ENCODE measurements around the gene IL17C. TPM values are rescaled to one million over a fixed set of nuclear protein-coding genes. Genes with fewer than 3 reads are reported as not detected.

The IL17C gene
- total RNA-seq, 4 donors from 2014 or later: 2.4 TPM; not detected in 3

GRCh38 chr16:88681709-88682451, 43.5 kb downstream of the IL17C start:
- peak; percentile 80 for DNase-seq
- peak overlapping the region in 1 of 4 donors; percentile 26 for H3K4me3 ChIP-seq
- intact Hi-C loops (cut with DNase I): no loop called here
- peaks cover 18 to 44% (median 26%) of the 10 kb centered on the region in 3 donors for H3K4me1 ChIP-seq
- WGBS, 2 donors: 14 to 36% methylated on average over 9 to 12 of the region's 21 CpGs
- peak overlapping the region in 3 of 4 donors; percentile 33 to 81 (median 77) for H3K27ac ChIP-seq
- TF ChIP-seq CTCF (IDR thresholded peaks at IDR 0.05): no peak
- TF ChIP-seq POLR2A (IDR thresholded peaks at IDR 0.05): peak in 1 of 4 donors; percentile 46
- H3K27me3 ChIP-seq: peaks cover 7 to 96% (median 10%) of the 10 kb centered on the region in 4 donors
- H3K36me3 ChIP-seq: no peaks in the 10 kb centered on the region
- no peaks in the 10 kb centered on the region for H3K9me3 ChIP-seq

- peaks cover 18 to 53% (median 28%) of the 10 kb centered on the region in 3 donors for H3K4me1 ChIP-seq
- H3K36me3 ChIP-seq: no peaks in the 10 kb centered on the region
- peaks cover 7 to 96% (median 13%) of the 10 kb centered on the region in 4 donors for H3K27me3 ChIP-seq
- no peak for DNase-seq
- H3K9me3 ChIP-seq: no peaks in the 10 kb centered on the region
- peak overlapping the region in 1 of 4 donors; percentile 68 for H3K4me3 ChIP-seq
- no peak overlapping the region for H3K27ac ChIP-seq
- WGBS, 2 donors: 76 to 83% methylated on average over 2 to 3 of the region's 15 CpGs
- TF ChIP-seq CTCF (IDR thresholded peaks at IDR 0.05): no peak
- TF ChIP-seq POLR2A (IDR thresholded peaks at IDR 0.05): no peak
- intact Hi-C loops (cut with DNase I): no loop called here
These were observed 46.3 kb downstream of the IL17C start for GRCh38 chr16:88684569-88685155.

GRCh38 chr16:88685156-88686061, 47.0 kb downstream of the IL17C start:
- no peaks in the 10 kb centered on the region for H3K36me3 ChIP-seq
- 5 to 13% methylated on average over 9 to 21 of the region's 33 CpGs for WGBS, 2 donors
- DNase-seq: no peak
- intact Hi-C loops (cut with DNase I): no loop called here
- no peaks in the 10 kb centered on the region for H3K9me3 ChIP-seq
- H3K27ac ChIP-seq: peak overlapping the region; percentile 22 to 69 (median 36)
- H3K27me3 ChIP-seq: peaks cover 7 to 98% (median 13%) of the 10 kb centered on the region in 4 donors
- H3K4me3 ChIP-seq: peak overlapping the region; percentile 44 to 68 (median 58)
- peaks cover 18 to 53% (median 28%) of the 10 kb centered on the region in 3 donors for H3K4me1 ChIP-seq
- no peak for TF ChIP-seq POLR2A (IDR thresholded peaks at IDR 0.05)
- peak in 5 of 6 experiments; percentile 38 to 61 (median 43) for TF ChIP-seq CTCF (IDR thresholded peaks at IDR 0.05)

GRCh38 chr16:88686062-88686438, 47.7 kb downstream of the IL17C start:
- WGBS, 2 donors: no CpG with 5 or more reads among the region's 25 CpGs
- Histone ChIP-seq H3K27me3 (peaks cover 7 to 98% (median 13%) of the 10 kb centered on the region in 4 donors), H3K27ac (peak overlapping the region in 3 of 4 donors; percentile 42 to 69 (median 49)), H3K4me3 (peak overlapping the region; percentile 44 to 68 (median 58)), H3K9me3 (no peaks in the 10 kb centered on the region), H3K4me1 (peaks cover 18 to 50% (median 28%) of the 10 kb centered on the region in 3 donors), H3K36me3 (no peaks in the 10 kb centered on the region)
- intact Hi-C loops (cut with DNase I): no loop called here
- peak in 1 of 4 donors; percentile 35 for TF ChIP-seq POLR2A (IDR thresholded peaks at IDR 0.05)
- no peak for TF ChIP-seq CTCF (IDR thresholded peaks at IDR 0.05)
- no peak for DNase-seq
